Fibroblast of skin of left quadriceps (primary cell): ENCODE data around the gene IGF1R.
A peak's percentile ranks its signal among the peaks of the same experiment; 100 is the strongest.
"Not testable (repeated sequence)": the region's sequence is repeated elsewhere in the genome, so short reads cannot be mapped to it uniquely, and the experiment has no call there.

ENCODE experiments used
- DNase-seq, 2 experiments: peaks; one replicate each; pipeline ENCODE4 v3.0.0-alpha.2; 2013; ENCODE audit warnings: low read depth in 2 of 2

IGF1R gene

GRCh38 chr15:98647774-98648653 lies at the start of gene IGF1R:
Gene IGF1R, plus strand, starts transcription at chr15:98648539. Its CDS starts 1,043 bp downstream, at chr15:98649582.
- peak; percentile 86 to 87 for DNase-seq

GRCh38 chr15:98599909-98600691 lies 48.2 kb upstream of the IGF1R start:
- DNase-seq = peak; percentile 32 to 39

GRCh38 chr15:98604983-98605382 lies 43.4 kb upstream of the IGF1R start:
- no peak for DNase-seq

- DNase-seq = peak; percentile 33 to 36
Measured at GRCh38 chr15:98609144-98609852, 39.0 kb upstream of the IGF1R start.

- no peak for DNase-seq
Measured at GRCh38 chr15:98610991-98611390, 37.3 kb upstream of the IGF1R start.

- DNase-seq = no peak
Measured at GRCh38 chr15:98611808-98612207, 36.5 kb upstream of the IGF1R start.

DNA sequence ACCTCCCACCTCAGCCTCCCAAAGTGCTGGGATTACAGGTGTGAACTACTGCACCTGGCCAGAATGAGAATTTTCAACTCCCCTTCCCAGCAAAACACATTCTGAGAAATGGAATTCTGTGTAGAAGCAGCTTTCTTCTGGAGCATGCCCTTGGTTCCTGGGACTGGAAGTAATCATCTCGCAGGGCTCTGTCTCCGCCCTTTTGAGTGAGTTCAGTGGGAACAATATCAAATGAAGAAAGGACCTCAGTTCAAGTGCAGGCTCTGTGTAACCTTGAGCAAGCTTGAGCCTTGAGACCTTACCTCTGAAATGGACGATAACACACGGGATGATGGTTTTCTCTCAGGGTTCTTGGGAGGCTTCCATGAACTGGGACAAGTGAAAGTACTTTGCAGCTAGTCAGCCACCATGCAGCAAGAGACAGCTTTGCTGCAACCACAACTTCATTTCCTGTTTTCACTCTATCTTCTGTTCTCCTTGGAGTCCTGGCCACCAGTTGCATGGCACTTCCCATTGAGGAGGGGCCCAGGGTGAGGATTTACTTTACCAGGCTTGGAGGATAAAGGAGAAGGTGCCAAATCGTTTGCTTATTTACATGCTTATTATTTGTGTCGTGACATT lies 35.7 kb upstream of the IGF1R start:
- DNase-seq = no peak

DNA sequence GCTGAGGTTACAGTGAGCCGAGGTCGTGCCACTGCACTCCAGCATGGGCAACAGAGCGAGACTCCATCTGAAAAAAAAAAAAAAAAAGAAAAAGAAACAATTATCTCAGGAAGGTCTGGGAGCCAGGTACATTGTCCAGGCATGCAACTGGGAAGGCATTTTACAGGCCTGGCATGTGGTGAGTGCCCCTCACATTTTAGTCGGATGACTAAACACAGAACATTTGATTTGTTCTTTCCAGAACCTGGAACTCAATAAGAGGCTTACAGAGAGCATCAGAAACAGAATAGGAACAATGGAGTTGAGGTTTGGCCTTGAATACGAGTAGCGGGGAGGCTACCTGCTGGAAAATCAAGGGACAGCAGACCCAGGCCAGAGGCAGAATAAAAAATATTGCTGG lies 33.7 kb upstream of the IGF1R start:
- no peak for DNase-seq

GRCh38 chr15:98616397-98616796 lies 31.9 kb upstream of the IGF1R start:
- no peak for DNase-seq

DNA sequence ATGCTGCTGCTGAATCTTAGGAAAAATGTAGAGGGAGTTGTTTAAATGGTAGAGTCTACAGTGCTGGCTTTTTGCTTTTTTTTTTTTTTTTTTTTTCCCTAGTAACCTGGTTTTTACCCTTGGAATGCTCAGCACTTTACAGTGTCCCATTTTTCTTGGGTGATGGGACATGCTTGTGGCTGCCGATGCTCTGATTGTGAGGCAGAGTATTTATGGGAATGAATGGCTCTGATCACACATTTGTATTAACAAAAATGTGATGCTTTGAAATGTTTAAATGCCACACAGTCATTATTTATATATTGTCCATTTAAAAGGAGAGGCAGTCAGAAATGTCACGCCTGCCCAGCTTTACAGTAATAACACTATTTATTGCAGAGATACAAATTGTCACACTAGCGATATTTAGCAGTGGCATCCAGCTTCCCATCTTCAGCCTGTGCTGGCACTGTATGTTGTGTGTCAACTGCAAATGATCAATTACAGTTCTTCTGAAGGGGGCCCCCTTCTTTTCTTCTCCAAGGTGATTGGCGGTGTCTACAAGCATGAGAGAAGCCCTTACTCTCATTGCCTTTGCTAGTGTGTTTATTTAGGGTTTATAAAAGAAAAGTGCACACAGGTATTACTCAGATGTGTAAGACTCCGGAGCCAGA lies 30.9 kb upstream of the IGF1R start:
- no peak for DNase-seq

- DNase-seq = not testable (repeated sequence)
Measured at GRCh38 chr15:98618576-98618975, 29.8 kb upstream of the IGF1R start.

- no peak for DNase-seq
Measured at GRCh38 chr15:98620020-98620419, 28.3 kb upstream of the IGF1R start.

DNA sequence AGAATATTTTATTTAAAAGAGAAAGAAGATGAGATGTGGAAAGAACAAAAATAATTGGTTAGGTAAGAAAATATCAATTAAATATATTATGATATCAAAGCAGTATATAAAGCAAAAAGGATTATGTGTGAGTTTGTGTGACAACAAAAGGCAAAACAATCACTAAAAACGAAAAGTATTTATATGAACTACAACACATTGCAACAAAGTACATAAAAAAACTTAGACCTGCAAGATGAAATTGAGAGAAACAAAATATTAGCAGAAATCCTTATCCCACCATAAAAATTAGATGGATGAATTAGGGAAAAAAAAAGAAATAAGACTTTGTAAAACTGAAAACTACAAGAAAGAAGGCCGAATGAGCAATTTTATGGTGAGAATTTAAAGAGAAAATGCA lies 27.3 kb upstream of the IGF1R start:
- no peak for DNase-seq

DNA sequence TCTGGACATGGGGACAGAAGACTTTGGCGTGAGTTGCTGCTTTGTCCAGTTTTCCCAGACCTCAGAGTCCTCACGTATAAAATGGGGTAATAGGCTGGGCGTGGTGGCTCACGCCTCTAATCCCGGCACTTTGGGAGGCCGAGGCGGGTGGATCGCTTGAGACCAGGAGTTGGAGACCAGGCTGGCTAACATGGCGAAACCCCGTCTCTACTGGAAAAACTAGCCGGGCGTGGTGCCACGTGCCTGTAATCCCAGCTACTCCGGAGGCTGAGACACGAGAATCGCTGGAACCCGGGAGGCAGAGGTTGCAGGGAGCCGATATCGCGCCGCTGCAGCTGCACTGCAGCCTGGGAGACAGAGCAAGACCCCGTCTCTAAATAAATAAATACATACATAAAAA lies 22.7 kb upstream of the IGF1R start:
- no peak for DNase-seq

DNA sequence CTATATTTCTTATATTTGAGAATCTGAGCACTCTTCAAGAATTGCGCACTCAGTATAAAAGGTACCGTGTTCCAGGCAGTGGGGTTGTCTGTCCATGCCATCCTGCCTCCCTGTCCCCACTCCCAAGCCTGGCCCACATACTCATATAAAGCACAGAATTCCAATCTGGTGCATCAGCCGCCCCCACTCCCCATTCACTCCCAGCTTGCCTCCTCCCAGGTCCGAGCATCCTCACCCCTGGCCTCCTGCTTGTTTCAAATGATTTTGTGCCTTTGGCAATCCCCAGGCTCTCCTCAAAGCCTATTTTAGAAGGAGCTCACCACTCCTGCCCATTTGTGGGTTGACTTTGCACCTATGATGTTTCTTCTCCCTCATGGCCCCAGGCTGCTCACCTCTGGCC lies 22.2 kb upstream of the IGF1R start:
- no peak for DNase-seq

GRCh38 chr15:98628216-98628615 lies 20.1 kb upstream of the IGF1R start:
- no peak for DNase-seq

DNA sequence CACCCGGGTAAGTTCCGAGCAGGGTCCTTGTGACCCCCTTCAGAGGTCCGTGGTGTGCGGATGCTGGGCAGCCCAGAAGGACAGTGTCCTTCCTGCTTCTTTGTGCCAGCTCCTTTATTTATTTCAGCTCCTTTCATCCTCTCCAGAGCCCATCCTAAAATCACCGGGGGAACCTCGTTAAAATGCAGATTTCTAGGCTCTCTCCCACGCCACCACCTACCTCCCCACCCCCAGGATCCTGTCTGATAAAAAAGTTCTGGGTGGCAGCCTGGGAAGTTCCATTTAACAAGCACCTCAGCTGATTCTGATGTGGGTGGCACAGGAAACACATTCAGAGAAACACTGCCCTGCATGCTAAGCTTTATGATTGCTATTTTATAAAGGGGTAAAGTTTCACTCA lies 12.5 kb upstream of the IGF1R start:
- DNase-seq = no peak

DNA sequence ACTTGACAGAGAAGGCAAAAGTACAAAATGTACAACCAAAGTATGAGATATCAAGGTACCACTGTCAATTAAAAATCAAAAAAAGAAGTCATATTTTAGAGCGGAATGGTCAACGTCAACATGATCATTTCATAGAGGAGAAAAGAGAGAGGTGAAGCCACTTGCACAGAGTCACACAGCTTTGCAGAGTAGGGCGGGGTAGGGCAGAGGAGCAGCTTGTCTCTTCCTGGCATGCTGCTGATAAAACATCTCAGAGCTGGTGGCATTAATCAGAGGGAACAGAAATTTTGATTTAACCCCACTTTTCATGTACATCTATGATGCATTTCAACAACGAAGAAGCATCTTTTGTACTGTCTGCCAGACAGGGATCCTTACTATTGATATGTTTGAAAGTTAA lies 5.2 kb upstream of the IGF1R start:
- no peak for DNase-seq

- no peak for DNase-seq
Measured at GRCh38 chr15:98646546-98647025, 1.8 kb upstream of the IGF1R start.

DNA sequence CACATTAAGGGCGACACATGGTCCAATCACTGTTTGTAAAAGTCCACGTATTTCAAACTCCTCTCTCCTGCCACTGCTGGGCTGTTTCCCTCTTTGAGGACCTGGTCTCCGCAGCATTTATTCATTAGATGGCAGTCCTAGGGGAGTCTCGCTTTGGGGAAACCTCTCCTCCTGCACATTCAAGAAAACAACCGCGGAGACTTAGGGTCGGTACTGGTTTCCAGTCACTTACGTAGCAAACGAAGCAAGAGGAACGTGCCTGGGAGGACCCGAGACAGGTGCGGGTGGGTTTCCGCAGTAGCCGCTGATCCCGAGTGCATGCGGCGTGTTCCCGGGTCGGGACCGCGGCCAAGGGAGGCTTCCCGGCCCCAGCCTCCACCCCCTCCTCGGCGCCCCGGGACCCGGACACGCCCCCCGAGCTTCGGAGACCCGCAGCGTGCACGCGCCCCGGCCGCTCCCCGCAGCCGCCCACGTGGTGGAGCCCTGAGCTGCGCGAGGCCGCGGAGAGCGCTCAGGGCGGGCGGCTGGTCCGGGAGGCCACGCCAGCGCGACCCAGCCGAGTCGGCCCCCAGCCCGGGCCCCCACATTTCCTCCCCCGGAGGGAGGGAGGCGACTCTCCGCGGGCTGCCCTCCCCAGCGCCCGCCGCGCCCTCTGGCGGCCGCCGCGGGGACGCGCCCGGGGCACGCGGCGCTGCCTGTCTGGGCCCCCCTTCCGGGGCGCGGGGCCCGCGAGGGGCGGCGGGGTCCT lies 1.1 kb upstream of the IGF1R start:
- DNase-seq = peak in 1 of 2 experiments; percentile 29
